NCI-H2107 treated with DMSO at 0.1 percent for 48 hours (cell line): ENCODE measurements around the gene GTF2H3.

ENCODE experiments used
- DNase-seq: peaks from one replicate; lab custom pipeline; 2025; ENCODE audit not compliant: unreplicated experiment; lab: John Stamatoyannopoulos, UW

Gene GTF2H3

GRCh38 chr12:123705935-123706334 lies 72.3 kb downstream of the GTF2H3 start:
- DNase-seq, result no peak

GRCh38 chr12:123707466-123707865 lies 73.8 kb downstream of the GTF2H3 start:
- no peak for DNase-seq
